ENCODE data around the gene ANKK1.

The ANKK1 gene

GRCh38 chr11:113397212-113397611, 9.6 kb downstream of the ANKK1 start (continued):
- no peak for TF ChIP-seq TSHZ2 (CRISPR knock-in tag; IDR thresholded peaks at IDR 0.05)

GRCh38 chr11:113397821-113398220, 10.2 kb downstream of the ANKK1 start:
- ATAC-seq = no peak
- TF ChIP-seq ZNF8 (CRISPR knock-in tag; IDR thresholded peaks at IDR 0.05) (no peak), CSRNP3 (CRISPR knock-in tag; IDR thresholded peaks at IDR 0.05) (no peak), ISL1 (CRISPR knock-in tag; IDR thresholded peaks at IDR 0.05) (no peak), CREB5 (CRISPR knock-in tag; IDR thresholded peaks at IDR 0.05; ENCODE audit: low read depth) (no peak), ZFP3 (CRISPR knock-in tag; IDR thresholded peaks at IDR 0.05) (no peak), TOX (CRISPR knock-in tag; IDR thresholded peaks at IDR 0.05; ENCODE audit: borderline replicate concordance) (no peak), BACH2 (CRISPR knock-in tag; IDR thresholded peaks at IDR 0.05; ENCODE audit: borderline replicate concordance) (no peak), TCF4 (CRISPR knock-in tag; IDR thresholded peaks at IDR 0.05; ENCODE audit: borderline replicate concordance) (no peak), OSR1 (CRISPR knock-in tag; IDR thresholded peaks at IDR 0.05) (no peak)

- TF ChIP-seq CREB5 (CRISPR knock-in tag; IDR thresholded peaks at IDR 0.05; ENCODE audit: low read depth) (no peak), ZFP3 (CRISPR knock-in tag; IDR thresholded peaks at IDR 0.05) (no peak), POU6F1 (CRISPR knock-in tag; IDR thresholded peaks at IDR 0.05; ENCODE audit: borderline replicate concordance, low read depth) (no peak), ZC3H10 (CRISPR knock-in tag; IDR thresholded peaks at IDR 0.05) (no peak), ARNTL (CRISPR knock-in tag; IDR thresholded peaks at IDR 0.05; ENCODE audit: borderline replicate concordance, low read depth) (no peak), ZNF565 (CRISPR knock-in tag; conservative IDR thresholded peaks at IDR 0.05; ENCODE audit: low read depth) (no peak), CSRNP3 (CRISPR knock-in tag; IDR thresholded peaks at IDR 0.05) (no peak), ESRRG (CRISPR knock-in tag; IDR thresholded peaks at IDR 0.05) (no peak), ISL1 (CRISPR knock-in tag; IDR thresholded peaks at IDR 0.05) (no peak), SNAI2 (CRISPR knock-in tag; IDR thresholded peaks at IDR 0.05) (no peak), TSHZ2 (CRISPR knock-in tag; IDR thresholded peaks at IDR 0.05) (no peak), PPARA (CRISPR knock-in tag; IDR thresholded peaks at IDR 0.05; ENCODE audit: borderline replicate concordance) (no peak)
Measured at GRCh38 chr11:113398669-113399430, 11.3 kb downstream of the ANKK1 start.

More at GRCh38 chr11:113398669-113399430, 11.3 kb downstream of the ANKK1 start:
- no peak for ATAC-seq
